ENCODE measurements around the gene C12orf57. TPM values are rescaled to one million over a fixed set of nuclear protein-coding genes. Genes with fewer than 3 reads are reported as not detected.

Gene C12orf57
- total RNA-seq, 2 donors from 2014 or later = 114 to 206 TPM

DNA sequence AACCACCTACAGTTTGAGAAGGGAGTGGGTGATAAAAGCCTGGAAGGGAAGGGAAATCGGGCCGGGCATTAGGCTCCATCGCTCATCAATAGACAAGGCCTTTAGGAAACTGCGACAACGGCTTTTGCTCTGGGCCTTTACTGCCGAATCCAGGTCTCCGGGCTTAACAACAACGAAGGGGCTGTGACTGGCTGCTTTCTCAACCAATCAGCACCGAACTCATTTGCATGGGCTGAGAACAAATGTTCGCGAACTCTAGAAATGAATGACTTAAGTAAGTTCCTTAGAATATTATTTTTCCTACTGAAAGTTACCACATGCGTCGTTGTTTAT lies 467 bp upstream of the C12orf57 start:
- Histone ChIP-seq H3K36me3 (no peaks in the 10 kb centered on the region), H3K4me3 (peak overlapping the region; percentile 54), H3K9me3 (no peaks in the 10 kb centered on the region), H3K9ac (ENCODE audit: low read depth in 2 of 2, low read length in 2 of 2) (peak overlapping the region; percentile 54 to 98), H3K27me3 (no peaks in the 10 kb centered on the region), H3K27ac (peak overlapping the region; percentile 98), H3K4me1 (peaks cover 14% of the 10 kb centered on the region)
- intact Hi-C loops (cut with DNase I) = no loop called here
- no peak for TF ChIP-seq CTCF (IDR thresholded peaks at IDR 0.05)
- peak; percentile 88 for DNase-seq

DNA sequence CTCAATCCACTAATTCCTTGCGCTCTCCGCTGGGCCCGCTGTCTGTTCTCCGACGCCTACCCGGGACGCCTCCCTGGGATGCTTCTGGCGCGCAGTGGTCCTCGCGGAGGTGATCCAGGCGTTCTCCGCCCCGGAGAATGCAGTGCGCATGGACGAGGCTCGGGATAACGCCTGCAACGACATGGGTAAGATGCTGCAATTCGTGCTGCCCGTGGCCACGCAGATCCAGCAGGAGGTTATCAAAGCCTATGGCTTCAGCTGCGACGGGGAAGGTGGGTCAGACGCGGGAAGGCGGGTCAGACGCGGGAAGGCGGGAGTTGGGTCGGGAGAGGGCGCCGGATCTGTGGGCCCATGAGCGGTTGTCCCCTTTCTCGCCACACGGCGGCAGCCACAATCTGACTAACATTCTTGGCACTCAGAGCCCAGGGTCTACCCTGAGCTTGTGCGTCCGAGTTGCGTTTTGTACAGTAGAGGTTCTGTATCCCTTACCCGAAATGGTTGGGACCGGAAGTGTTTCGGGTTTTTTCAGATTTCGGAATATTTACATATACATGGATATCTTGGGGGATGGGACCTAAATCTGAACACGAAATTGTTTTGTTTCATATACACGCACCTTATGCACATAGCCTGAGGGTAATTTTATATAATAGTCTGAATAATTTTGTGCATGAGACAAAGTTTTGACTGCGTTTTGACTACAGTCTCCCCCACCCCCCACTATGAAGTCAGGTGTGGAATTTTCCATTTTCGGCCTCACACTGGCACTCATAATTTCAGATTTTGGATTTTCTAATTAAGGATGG lies 762 bp downstream of the C12orf57 start:
- TF ChIP-seq CTCF (IDR thresholded peaks at IDR 0.05) = peak; percentile 76
- peak overlapping the region; percentile 98 for H3K27ac ChIP-seq
- peaks cover 14% of the 10 kb centered on the region for H3K4me1 ChIP-seq
- H3K9me3 ChIP-seq = no peaks in the 10 kb centered on the region
- H3K27me3 ChIP-seq = no peaks in the 10 kb centered on the region
- peak overlapping the region; percentile 78 to 98 for H3K9ac ChIP-seq (ENCODE audit: low read depth in 2 of 2, low read length in 2 of 2)
- H3K36me3 ChIP-seq = no peaks in the 10 kb centered on the region
- intact Hi-C loops (cut with DNase I) = loop anchor here (2.0 kb wide), 1 partner anchor 20 kb away; no protein-coding TSS in a partner anchor
- H3K4me3 ChIP-seq = peak overlapping the region; percentile 54
- peak; percentile 97 for DNase-seq

DNA sequence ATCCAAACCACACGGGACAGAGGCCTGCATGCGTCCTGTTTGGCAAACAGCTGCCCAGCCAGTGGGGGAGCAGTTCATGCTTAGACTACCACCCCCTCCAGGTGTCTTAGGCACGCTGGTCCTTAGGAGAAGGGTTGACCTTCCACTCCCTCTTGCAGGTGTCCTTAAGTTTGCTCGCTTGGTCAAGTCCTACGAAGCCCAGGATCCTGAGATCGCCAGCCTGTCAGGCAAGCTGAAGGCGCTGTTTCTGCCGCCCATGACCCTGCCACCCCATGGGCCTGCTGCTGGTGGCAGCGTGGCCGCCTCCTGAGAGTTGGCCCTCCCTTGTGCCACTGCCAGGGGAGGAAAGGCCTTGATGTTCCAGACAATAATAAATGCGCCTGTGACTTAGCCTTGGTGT lies 1.8 kb downstream of the C12orf57 start:
- no peak for DNase-seq
- Histone ChIP-seq H3K4me3 (peak overlapping the region; percentile 11), H3K9ac (ENCODE audit: low read depth in 2 of 2, low read length in 2 of 2) (peak overlapping the region; percentile 57 to 80)

DNA sequence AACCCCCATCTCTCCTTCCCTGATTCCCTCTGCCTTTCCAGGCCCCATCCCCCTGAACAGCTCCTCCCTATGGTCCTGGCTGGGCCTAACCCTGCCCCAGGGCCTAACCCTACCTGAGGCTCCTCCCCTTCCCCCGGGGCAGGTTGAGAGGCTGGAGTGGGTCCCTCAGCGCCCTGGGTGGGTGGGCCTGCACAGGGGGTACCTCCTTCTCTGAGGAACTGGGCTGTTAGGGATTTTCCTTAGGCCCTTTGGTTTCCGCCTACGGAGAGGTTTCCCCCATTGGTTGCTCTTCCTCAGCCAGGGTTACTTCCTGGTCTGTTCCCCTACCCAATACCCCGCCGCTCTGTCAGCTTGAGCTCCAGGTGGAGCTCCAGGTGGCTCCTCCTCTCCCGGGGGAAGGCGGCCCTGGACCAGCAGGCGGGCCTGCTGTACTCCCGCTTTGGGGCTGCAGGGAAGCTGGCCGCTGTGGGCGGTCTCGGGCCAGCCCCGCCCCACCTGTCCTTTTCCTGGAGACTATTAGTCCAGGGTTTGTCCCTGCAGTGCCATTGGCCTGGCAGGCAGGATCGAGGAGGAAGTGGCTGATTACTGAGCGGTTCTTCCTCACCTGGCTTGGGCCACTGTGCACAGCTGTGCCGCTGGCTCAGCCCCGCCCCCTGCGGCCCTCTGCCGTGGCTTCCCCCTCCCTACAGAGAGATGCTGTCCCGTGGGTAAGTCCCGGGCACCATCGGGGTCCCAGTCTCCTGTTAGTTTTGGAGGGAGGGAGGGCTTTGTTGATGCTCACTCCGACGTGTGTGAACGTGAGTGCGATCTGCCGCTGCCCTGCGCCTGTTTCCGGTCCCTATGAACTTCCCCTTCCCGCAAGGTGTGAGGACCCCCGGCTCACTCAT lies 2.5 kb downstream of the C12orf57 start:
- DNase-seq = peak; percentile 96
- no peaks in the 10 kb centered on the region for H3K36me3 ChIP-seq
- peak overlapping the region; percentile 57 to 80 for H3K9ac ChIP-seq (ENCODE audit: low read depth in 2 of 2, low read length in 2 of 2)
- intact Hi-C loops (cut with DNase I) = no loop called here
- no peaks in the 10 kb centered on the region for H3K9me3 ChIP-seq
- no peaks in the 10 kb centered on the region for H3K27me3 ChIP-seq
- peak overlapping the region; percentile 33 for H3K4me3 ChIP-seq
- no peak for TF ChIP-seq CTCF (IDR thresholded peaks at IDR 0.05)
- peak overlapping the region; percentile 98 for H3K27ac ChIP-seq
- peaks cover 14% of the 10 kb centered on the region for H3K4me1 ChIP-seq

More for the DNA sequence above, 1.8 kb downstream of the C12orf57 start:
- TF ChIP-seq CTCF (IDR thresholded peaks at IDR 0.05) = no peak
- Histone ChIP-seq H3K36me3 (no peaks in the 10 kb centered on the region), H3K4me1 (peaks cover 14% of the 10 kb centered on the region), H3K27ac (peak overlapping the region; percentile 98), H3K9me3 (no peaks in the 10 kb centered on the region), H3K27me3 (no peaks in the 10 kb centered on the region)
- intact Hi-C loops (cut with DNase I) = loop anchor here (2.0 kb wide), 1 partner anchor 19 kb away; no protein-coding TSS in a partner anchor

DNA sequence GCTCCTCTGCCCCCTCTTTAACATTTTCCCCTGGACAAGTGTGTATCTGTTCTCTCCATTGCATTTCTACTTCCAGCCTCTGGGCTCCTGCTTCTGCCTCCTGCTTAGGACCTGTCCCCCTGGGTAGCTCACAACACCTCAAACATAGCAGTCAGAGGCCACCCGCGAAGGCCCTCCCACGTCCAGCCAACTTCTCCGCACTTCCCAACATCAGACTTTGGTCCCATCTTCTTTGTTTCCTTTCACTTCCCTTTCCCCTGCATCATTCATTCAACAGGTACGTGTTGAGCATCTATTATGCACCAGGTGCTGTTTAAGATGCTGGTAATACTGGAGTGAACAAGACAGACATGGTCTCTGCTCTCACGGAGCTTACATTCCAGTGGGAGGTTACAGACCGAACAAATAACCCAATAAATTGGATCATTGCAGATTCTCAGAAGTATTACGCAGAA lies 3.1 kb downstream of the C12orf57 start:
- Histone ChIP-seq H3K9me3 (no peaks in the 10 kb centered on the region), H3K27ac (peak overlapping the region; percentile 98), H3K27me3 (no peaks in the 10 kb centered on the region), H3K4me1 (peaks cover 14% of the 10 kb centered on the region), H3K9ac (ENCODE audit: low read depth in 2 of 2, low read length in 2 of 2) (peak overlapping the region; percentile 57 to 80), H3K4me3 (peak overlapping the region; percentile 33), H3K36me3 (no peaks in the 10 kb centered on the region)
- TF ChIP-seq CTCF (IDR thresholded peaks at IDR 0.05) = no peak
- intact Hi-C loops (cut with DNase I) = no loop called here
- no peak for DNase-seq

All from colonic mucosa (tissue), 4 donors.